Gastrocnemius medialis (tissue), 4 donors: ENCODE data around the gene ZFP1.

Source experiments
- CTCF ChIP-seq, 5 experiments: fragments of 450-650 bp in 3 of 5; fragments of 200-600 bp in 2 of 5; sonication (generic) in 2 of 5; IDR thresholded peaks in 4 of 5; conservative IDR thresholded peaks in 1 of 5; 1 replicate in 4 of 5; 2 replicates in 1 of 5; pipeline ENCODE4 v1.5.1; 2016 to 2019; ENCODE audit warnings: antibody characterized with exemption in 5 of 5, mild to moderate bottlenecking in 3 of 5, moderate library complexity in 3 of 5
- POLR2A ChIP-seq, 2 donors: fragments of 450-650 bp; IDR thresholded peaks; one replicate each; pipeline ENCODE4 v1.6.1; 2017; ENCODE audit warnings: antibody characterized with exemption in 2 of 2, mild to moderate bottlenecking in 2 of 2, moderate library complexity in 2 of 2

- TF ChIP-seq CTCF (IDR thresholded peaks at IDR 0.05 in 4 of 5, conservative IDR thresholded peaks at IDR 0.05 in 1 of 5) (no peak), POLR2A (IDR thresholded peaks at IDR 0.05) (no peak)
These were observed 25.7 kb upstream of the ZFP1 start for GRCh38 chr16:75122609-75123008.
